Measurements from ENCODE around the gene UBLCP1.

DNA sequence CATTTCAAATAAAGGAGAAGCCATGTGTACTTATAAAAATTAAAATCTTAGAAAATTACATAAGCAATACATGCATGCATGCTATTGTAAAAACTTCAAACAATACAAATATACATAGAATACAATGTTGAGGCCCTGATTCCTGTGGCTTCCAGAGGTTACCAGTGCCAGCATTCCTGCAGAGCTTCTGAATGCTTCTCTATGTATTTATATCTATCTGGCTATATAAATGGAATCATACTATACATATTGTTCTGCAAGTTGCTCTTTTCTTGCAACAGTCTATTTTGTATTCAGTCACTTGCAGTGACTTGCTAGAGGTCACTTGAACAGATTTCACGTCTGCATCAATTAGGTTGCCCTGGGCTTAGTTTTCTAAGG is 70.4 kb downstream of the UBLCP1 start:
- TF ChIP-seq, protein P1, sequence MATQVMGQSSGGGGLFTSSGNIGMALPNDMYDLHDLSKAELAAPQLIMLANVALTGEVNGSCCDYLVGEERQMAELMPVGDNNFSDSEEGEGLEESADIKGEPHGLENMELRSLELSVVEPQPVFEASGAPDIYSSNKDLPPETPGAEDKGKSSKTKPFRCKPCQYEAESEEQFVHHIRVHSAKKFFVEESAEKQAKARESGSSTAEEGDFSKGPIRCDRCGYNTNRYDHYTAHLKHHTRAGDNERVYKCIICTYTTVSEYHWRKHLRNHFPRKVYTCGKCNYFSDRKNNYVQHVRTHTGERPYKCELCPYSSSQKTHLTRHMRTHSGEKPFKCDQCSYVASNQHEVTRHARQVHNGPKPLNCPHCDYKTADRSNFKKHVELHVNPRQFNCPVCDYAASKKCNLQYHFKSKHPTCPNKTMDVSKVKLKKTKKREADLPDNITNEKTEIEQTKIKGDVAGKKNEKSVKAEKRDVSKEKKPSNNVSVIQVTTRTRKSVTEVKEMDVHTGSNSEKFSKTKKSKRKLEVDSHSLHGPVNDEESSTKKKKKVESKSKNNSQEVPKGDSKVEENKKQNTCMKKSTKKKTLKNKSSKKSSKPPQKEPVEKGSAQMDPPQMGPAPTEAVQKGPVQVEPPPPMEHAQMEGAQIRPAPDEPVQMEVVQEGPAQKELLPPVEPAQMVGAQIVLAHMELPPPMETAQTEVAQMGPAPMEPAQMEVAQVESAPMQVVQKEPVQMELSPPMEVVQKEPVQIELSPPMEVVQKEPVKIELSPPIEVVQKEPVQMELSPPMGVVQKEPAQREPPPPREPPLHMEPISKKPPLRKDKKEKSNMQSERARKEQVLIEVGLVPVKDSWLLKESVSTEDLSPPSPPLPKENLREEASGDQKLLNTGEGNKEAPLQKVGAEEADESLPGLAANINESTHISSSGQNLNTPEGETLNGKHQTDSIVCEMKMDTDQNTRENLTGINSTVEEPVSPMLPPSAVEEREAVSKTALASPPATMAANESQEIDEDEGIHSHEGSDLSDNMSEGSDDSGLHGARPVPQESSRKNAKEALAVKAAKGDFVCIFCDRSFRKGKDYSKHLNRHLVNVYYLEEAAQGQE (IDR thresholded peaks at IDR 0.05; ENCODE audit: insufficient replicate concordance, low read depth), result no peak
- TF ChIP-seq, protein P2, sequence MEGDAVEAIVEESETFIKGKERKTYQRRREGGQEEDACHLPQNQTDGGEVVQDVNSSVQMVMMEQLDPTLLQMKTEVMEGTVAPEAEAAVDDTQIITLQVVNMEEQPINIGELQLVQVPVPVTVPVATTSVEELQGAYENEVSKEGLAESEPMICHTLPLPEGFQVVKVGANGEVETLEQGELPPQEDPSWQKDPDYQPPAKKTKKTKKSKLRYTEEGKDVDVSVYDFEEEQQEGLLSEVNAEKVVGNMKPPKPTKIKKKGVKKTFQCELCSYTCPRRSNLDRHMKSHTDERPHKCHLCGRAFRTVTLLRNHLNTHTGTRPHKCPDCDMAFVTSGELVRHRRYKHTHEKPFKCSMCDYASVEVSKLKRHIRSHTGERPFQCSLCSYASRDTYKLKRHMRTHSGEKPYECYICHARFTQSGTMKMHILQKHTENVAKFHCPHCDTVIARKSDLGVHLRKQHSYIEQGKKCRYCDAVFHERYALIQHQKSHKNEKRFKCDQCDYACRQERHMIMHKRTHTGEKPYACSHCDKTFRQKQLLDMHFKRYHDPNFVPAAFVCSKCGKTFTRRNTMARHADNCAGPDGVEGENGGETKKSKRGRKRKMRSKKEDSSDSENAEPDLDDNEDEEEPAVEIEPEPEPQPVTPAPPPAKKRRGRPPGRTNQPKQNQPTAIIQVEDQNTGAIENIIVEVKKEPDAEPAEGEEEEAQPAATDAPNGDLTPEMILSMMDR (IDR thresholded peaks at IDR 0.05; ENCODE audit: insufficient read depth, low read length), result no peak
- TF ChIP-seq SPI1 (IDR thresholded peaks at IDR 0.05; ENCODE audit: borderline replicate concordance, low read depth) (no peak), POLR2AphosphoS5 (IDR thresholded peaks at IDR 0.05; ENCODE audit: low read depth) (no peak), GABPA (IDR thresholded peaks at IDR 0.05; ENCODE audit: low read depth) (no peak)
